GM21619 (cell line): ENCODE measurements around the gene FBXO42.

Experiments
- ATAC-seq: cut with Tn5 transposase; IDR thresholded peaks from one replicate; pipeline ENCODE4 v1.9.1; 2021; ENCODE audit not compliant: unreplicated experiment

The FBXO42 gene

DNA sequence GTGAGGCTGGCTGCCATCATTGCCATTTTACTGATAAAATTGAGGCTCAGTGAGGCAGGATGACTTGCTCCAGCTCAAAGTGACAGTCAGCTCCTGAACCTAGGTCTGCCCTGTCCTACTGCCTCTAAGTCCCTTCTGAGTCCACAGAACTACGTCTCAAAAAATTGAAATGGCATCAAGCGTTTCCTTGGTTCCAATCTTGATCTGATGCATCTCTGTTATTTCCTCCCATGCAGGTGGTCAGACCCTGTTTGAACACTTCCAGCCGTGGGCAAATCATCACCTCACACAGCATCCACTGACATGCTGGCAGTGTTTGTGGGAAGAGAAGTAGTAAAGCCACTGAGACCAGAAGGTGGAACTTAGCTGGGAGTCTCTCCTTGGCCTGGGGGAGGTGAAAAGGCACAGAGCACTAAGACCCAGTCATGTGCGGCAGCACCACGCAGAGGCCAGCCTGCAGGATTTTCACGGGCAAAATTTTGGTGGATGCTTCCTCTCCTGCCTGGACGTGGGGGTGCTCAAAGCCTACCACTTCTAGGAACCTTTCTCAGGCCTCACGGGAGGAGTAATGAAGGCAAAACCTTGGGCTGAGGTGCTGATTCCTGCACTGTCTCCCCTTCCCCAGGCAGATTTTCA is 107.5 kb downstream of the FBXO42 start:
- no peak for ATAC-seq

DNA sequence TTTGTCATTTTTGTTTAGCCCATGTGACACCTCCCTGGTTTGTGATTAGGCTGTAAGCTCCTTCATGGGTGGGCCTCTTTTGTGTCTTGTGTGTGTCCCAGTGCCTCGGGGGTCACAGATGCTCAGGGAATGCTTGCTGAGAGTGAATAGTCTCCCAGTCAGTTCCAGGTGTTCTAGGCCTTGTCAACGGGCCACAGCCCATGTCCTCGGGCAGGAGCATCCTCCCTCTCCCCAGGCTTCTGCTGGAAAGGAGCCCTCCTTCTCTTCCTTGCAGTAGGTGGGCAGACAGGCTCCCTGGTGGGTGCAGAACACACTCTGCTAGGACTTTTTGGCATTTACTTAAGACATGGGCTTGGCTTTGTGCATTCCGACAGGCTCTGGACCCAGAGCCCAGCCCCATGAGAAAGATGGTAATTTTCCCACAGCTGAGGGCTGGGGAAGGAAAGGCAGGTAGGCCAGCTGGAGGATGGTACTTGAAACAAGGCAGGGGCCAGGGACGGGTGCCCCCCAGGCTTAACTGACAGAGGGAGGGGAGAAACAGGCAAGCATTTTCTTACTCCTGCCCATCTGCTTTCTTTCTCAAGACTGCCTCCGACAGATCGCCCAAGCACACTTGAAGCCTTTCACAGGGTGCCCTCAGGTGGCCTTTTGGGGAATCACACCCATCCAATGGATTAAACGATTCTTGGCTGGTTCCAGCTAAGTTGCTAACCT is 108.2 kb downstream of the FBXO42 start:
- ATAC-seq = no peak

DNA sequence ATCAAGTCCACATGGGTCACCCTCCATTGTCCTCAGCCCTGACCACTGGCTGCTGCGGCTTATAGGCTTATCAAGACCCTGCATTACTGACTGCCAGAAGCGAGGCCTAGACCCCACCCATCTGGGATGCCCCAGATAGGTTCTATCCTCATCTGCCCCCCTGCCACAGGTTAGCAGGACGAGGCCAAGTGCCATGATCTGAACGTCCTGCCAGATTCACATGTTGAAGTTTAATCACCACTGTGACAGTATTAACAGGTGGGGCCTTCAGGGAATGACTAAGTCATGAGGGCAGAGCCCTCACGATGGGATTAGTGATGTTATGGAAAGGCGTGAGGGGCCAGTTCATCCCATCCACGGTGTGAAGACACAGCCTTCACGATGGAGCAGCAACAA is 109.1 kb downstream of the FBXO42 start:
- ATAC-seq = no peak

DNA sequence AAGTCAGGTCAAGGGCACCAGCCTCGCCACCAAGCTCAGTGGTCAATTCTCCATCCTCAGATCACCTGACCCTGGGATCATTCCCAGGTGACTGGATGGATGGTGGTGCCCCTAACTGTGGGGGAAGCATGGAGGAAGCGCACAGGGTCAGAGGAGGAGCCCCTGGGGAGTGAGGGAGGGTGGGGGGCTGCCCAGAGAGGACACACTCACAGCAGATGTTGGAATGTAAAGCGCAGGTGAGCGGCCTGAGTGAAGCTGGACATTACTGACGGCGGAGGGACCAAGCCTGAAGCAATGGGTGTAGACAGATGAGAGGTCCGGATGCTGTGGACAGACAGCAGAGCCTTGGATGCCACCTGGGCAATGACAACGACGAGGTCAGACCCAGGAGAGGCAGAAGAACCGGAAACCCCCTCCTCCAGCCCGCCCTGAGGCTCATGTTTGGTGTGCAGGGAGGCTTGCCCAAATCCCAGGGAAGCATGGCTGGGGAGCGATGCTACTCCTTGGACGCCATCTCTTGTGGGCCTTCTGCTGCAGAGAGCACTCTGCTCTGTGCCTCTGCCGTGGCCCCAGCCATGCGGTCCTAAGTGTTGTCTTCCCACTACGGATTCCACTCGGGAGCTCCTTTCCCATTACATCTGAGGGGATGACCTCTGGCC is 109.6 kb downstream of the FBXO42 start:
- no peak for ATAC-seq

DNA sequence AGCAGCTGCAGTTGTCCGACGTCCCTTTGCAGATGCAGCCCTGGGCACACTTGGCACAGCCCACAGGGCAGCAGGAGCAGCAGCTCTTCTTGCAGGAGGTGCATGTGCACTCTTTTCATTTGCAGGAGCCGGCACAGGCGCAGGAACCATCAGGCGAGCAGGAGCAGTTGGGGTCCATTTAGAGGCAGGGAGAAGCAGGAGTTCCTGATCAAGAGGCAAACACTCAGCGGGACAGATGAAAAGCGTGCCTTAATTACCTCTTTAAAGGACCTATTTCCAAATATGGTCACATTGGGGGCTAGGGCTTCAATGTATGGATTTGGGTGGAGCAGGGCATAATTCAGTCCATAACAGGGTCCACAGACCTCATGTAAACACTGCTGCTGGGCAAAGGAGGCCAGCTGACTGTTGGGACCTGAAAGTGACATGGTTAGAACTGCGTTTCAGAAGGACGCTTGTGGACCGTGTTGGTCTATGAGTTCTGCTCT is 111.0 kb downstream of the FBXO42 start:
- ATAC-seq = no peak

DNA sequence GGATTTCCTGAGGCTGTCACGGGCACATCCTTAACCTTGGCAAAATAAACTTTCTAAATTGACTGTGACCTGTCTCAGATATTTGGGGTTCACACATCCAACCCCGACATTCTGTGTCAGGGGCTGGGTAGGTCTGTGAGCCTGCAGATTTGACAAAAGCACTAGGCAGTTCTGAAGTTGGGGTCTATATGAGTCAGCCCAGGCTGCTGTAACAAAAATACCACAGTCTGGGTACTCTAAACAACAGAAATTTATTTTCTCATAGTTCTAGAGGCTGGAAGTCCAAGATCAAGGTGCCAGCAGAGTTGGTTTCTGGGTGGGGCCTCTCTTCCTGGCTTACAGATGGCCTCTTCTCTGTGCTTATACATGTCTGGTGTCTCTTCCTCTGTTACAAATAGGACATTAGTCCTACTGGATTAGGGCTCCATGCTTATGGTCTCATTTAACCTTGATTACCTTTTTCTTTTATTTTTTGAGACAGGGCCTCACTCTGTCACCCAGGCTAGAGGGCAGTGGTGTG is 112.2 kb downstream of the FBXO42 start:
- ATAC-seq = no peak

DNA sequence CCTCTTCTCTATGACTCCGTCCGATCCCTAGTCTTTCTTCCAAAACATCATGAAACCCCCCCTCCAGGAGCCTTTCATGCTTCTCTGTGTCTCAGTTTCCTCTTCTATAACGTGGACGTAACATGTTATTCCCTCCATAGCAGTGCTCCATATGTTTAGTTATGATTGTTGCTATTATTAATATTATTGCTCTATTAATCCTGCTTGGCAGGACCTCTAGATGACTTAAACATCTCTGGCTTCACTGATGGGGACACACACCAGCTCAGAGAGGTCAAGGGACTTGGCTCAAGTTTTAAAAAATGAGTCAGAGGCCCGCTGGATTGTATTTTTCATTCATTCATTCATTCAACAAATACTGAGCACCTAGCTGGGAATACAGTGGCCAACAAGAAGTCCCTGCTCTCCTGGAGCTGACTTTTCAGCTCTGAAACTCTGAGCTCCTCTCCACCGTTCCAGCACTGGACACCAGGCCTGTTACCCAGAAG is 114.9 kb downstream of the FBXO42 start:
- ATAC-seq = no peak

DNA sequence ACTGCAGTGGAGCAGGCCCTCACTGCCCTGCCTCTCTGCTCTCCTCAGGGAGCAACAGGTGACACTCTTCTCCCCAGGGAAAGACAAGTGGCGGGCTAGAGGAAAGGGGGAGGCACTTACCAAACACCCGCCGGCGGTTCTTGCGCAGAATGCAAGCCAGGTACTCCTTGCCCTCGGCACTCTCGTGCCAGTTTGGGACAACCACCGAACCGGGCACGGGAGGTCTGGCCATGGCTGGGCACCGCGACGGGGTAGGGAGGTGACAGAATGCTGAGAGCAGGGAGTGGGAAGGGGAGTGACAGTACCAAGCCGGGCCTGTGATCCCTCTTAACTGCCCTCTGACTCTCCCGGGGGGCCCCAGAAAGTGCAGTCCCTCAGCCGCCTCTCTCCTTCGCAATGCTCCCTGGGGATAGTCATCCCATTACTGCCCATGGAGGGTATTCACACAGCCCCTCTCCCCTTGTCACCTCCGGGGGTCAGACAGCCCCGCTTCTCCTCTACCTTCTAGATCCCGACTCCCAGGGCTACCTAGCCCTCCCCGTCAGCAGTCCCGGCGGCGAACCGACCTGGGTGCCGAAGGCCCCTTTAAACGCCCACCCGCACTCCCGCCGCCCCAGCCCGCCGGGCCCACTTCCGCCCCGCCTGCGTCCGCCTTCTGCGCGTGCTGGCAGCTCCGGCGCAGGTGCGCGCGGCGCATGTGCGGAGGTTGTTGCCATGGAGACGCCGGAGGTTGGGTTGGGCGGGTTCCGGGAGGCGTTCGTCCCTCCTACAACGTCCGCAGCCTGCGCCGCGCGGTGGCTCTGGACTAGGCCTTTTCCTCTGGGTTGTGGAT is 115.6 kb downstream of the FBXO42 start, which contains the start of gene CPLANE2:
TSS of gene CPLANE2 (minus strand) at position 673 of the 832 bp plus-strand sequence. CDS start at position 232, 441 bp downstream.
- peak; percentile 74 for ATAC-seq

DNA sequence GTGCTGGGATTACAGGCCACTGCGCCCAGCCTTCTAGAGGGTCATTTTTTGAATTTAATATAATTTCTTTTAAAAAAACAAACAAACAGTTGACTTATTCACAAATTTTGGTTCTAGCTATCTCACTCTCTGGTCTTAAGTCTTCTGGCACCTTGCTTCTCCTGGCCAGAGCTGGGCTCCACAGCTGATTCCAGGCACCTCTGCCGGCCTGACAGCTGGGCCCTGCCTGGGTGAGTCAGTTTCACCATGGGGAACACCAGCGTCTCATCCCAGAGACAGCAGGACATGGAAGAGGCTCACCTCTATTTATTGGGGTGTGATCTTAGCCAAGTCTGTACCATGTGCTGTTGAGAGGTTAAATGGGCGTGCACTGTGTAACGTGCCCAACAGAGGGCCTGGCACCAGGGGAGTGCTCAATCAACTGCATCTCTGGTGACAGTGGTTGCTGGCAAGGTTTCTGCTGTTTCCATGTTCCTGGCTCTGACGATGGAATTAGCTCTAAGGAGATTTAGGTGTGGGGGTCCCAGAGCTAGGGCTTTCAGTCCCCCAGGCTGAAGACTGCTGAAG is 116.3 kb downstream of the FBXO42 start:
- peak; percentile 38 for ATAC-seq

DNA sequence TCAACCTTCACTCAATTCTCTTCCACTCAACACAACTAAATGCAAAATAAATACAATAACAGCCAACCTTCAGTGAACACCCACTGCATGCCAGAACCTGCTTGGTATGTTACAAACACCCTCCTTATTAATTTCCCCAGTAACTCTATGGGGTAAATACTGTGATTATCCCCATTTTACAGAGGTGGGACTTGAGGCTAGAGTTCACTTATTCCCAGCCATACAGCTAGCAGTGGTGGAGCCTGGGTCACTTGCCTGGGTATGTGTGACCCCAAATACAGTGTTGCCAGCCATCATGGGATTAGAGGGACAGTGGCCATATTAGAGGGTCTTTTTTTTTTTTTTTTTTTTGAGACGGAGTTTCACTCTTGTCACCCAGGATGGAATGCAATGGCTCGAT is 116.9 kb downstream of the FBXO42 start:
- no peak for ATAC-seq

DNA sequence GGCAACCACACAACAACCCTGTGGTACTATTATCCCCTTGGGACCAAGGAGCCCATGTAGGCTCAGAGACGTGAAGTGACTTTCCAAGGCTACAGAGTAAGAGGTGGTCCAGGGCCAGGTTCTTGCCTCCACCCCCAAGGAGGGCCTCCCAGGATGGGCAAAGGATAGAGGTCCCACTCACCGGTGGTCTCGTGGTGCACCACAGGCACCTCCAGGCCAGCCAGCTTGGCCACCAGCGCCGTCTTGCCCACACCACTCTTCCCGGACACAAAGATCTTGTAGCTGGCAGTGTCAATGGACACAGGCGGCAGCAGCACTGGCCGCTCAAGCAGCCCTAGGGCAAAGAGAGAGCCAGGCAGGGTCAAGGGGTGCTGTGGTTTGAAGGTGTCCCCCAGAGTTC is 118.8 kb downstream of the FBXO42 start:
- no peak for ATAC-seq

DNA sequence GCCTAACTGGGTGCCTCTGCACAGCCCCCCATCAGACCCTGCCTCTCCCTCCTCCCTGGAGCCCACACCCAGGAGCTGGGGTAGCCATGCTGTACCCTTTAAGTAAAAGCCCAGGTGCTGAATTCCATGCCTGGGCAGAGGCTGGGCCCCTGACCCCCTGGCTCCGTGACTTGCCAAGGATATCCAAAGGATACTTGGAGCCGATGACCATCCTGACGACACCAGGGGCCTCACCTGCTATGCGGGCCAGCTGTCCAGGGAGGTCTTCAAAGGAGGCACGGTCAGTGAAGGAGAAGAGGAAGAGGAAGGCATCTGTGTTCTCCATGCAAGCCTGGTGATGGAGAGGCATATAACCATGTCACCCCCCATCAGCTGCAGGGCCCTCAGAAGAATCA is 120.0 kb downstream of the FBXO42 start:
- ATAC-seq = no peak

DNA sequence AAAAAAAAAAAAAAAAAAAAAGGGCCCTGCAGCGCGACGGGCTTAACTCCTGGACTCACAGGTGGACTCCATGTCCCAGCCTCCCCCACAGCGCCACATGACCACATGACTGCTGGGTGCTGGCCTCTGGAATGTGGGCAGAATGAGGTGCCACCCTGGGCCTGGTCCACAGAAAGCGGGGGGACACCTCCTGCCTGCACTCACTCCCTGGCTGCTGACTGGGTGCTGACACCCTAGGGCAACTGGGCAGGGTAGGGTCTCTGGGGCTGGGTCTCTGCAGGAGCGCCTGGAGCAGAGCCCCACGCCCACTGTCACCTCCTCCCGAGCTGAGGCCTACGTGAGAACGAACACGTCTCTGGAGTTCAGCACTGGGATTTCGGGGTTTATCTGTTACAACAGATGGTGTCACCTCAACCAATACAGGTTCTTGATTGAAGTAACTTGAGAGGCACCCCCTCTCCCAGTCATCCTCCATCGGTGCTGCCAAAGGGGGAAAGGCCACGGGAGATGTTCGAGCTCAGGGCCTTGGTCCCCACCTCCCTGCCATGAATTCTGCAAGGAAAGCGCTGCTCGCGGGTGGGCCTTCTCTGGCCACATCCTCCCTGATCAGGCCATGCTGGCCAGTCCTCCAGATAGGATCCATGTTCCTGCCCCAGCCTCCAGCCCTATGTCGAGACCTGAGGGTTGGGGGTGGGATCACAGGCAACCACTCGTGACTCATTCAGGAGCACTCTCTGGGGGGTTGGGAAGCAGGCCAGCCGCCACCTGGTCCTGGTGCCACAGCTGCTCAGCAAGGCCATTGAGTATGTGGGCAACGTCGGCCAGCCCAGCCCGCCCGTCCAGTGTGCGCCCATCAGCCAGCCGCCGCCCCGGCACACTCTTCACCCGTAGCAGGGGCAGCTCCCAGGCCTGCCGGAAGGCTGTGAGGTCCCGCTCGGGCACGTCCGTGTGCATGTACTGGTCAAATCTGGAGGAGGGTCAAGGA is 120.7 kb downstream of the FBXO42 start:
- ATAC-seq = no peak

DNA sequence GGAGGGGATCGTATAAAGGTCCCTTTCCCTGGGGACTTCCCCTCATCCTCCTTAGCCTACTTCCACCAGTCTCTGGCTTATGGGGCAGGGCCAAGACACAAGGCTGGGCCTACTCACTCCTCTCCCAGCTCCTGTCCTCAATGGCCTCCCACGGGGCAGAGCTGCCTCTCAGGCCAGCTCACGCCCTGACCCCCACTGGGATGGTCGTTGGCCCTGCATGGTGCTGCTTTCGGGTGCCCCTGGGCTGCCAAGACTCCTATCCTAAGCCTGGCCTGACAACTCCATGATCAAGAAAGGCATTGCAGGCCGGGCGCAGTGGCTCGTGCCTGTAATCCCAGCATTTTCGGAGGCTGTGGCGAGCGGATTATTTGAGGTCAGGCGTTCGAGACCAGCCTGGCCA is 121.5 kb downstream of the FBXO42 start:
- no peak for ATAC-seq

DNA sequence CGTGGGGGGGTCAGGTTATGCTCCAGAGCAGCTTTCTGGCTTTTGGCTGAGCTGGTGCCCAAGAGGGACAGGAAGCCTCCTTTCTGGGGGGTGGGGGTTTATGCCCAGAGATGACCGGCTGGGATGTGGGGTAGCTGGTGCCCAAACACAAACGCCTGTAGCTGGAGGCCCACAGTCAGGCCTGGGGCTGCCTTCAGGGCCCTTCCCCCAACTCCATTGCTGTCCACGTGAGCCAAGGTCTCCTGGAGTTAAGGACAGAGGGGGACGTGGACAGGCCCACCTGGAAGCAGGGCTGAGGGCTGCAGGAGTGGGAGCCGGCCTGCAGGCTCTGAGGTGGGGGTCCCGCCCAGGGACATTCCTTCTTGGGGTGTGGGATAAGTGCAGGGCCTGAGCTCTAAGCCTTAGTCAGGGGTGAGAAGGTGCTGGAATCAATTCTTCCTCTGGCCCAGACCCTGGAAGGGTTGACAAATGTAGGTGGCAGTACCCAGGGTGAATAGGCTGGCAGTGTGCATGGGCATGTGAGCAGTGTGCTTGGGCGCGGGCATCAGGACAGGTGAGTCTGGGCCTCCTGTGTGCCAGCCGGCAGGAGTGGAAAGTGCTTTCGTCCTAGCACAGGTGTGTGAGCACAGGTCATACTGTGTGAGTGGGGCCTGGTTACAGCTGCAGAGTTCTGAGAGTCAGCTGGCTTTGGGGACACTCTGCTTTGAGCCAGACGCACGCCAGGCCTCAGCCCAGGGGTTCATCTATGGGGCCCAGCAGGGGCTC is 122.1 kb downstream of the FBXO42 start:
- ATAC-seq = no peak

DNA sequence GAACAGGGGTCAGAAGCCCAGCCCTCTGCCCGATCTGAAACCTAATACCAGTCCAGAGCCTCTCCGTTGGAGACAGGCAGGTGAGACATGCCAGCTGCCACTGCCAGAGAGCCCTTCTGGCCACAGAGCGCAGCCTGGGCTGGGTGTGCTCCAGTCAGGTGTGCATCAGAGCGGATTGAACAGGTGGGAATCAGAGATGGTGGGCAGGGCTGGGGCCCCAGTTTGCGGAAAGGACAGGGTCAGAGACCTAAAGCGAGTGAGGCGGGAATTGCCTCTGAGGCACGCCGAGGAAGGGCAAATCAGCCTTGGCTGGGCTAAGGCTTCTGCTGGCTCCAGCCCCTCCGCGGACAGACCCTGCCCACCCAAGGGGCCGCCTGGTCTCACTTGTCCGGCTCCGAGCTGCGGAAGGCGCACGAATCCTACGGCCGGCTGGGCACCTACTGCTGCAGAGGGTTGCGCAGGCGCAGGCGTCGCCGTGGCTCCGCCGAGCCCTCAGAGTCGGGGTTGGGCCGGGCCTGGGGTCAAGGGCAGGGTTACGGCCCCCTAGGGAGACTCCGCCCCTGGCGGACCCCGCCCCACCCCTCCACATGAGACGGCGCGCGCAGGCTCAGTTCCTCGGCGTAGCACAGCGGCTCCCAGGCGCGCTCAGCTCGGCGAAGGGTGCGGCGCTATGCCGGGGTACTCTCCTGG is 125.6 kb downstream of the FBXO42 start:
- ATAC-seq = no peak

DNA sequence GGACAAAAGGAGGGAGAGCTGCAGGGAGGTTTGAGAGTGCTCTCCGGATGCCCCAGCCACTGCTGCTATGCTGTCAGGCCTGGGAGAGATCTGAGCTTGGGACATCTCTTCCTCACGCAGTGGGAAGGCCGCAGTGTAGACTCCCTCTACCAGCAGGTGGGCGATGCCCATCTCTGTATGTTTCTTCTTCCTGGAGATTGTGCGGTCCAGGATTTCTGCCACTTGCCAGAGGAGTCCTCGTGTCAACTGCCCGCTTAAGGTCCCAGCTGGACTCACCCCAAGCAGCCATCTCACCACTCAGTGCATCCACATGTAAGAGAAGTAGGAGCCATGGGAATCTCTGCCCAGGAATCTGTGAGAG is 126.2 kb downstream of the FBXO42 start:
- no peak for ATAC-seq

DNA sequence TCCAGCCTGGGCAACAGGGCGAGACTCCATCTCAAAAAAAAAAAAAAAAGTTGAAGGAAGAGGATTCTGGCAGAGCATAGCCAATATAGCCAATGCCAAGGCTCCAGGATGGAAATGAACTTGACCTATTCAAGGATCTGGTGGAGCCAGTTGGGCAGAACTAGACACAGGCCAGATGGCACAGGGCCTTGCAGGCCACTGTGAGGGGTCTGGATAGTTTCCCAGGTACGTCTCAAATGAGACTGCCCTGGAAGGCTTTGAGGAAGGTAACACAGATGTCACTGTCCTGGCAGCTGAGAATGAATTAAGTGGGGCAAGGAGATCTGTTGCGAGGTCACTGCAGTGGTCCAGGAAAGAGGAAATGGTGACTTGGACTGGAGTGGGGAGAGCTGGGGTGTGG is 127.8 kb downstream of the FBXO42 start:
- ATAC-seq = no peak
